A375 (cell line): ENCODE measurements around the gene ITGAL. TPM values are rescaled to one million over a fixed set of nuclear protein-coding genes. Genes with fewer than 3 reads are reported as not detected.

Experiments
- small RNA-seq: library from RNA; depleted of rRNA; stranded (forward); fragments of <200 nt; gene quantifications from one replicate; pipeline ENCODE3, GENCODE V24; 2014
- total RNA-seq: library from RNA; depleted of rRNA; stranded (reverse); fragments of >200 nt; shearing (Covaris generic); gene quantifications from 2 replicates; pipeline ENCODE4 v1.2.3, GENCODE V29; 2014; rRNA removed

Gene ITGAL
- total RNA-seq: not detected in 2 replicates

GRCh38 chr16:30472328-30472942 is at the start of gene ITGAL:
TSS of gene ITGAL (plus strand) at chr16:30472742. CDS start at chr16:30472838, 96 bp downstream.

DNA sequence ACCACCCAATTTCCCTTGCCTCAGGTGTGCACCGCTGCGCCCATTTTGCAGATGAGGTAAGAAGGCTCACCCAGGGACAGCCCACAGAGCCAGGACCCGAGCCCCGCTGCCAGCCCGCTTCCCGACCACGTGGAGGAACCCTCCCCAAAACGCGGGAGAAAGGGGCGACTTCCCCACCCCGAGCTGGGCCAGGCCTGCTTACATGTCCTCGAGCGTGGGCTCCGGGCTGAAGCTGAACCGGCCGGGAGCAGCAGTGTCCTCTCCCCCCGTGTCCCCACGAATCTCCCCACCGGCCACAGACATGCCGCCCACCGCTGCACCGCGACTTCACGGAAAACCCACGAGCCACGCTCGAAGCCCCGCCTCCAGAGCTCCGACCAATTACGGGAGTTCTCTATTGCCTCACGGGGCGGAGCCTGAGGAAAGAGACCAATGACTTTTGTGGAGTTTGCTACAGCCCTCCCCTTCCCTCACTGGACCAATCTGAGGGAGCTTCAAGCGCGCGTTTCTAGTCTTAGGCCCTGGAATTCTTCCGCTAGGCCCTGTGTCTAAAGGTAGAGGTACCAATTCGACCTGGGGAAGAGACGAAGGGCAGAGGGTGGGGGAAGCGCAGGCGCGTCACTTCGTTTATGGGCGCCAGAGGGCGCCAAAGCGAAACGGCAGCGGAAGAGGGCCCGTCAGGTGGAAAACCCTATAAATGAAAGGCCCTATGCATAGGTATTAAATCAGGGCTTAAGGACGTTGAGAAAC is 42.7 kb upstream of the ITGAL start, which contains the start of gene DCTPP1:
TSS of gene DCTPP1 (minus strand) at position 353 of the 750 bp plus-strand sequence. CDS start at position 303, 50 bp downstream.

DNA sequence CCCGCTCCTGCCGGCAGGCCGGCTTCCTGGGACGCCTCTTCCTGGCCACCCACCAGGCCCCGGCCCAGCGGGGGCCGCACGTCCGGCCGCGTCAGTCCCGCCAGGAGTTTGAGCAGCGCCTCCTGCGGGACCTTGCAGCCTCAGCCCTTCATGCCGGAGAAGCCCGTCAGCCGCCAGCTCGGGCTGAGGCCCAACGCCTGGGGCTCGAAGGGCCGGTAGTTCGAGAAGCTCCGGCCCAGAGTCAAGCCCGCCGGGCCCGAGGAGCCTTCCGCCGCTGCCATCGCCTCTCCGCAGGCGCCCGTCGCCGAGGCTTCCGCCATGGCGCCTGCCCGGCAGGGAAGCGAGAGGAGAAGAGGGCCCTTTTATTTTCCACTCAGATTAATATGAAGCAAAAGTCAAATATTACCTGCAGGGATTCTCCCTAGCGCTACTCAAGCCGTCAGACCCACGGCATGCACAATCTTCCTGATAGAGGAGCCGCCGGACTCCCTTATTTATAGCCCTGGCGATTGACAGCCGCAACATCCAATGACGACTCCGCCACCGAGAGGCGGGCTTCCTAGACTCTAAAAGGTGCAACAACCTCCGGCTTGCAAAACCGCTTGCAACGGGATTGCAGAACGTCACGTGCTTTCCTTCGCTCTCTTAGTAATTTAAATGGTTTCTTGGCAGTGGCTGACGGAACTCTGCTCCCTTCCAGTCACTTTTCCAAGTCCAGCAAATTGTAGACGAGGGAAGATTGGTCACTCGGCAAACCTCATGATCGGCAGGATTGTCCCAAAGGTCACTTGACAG is 26.9 kb upstream of the ITGAL start, which contains the start of gene SEPHS2:
TSS of gene SEPHS2 (minus strand) at position 467 of the 795 bp plus-strand sequence. CDS start at position 320, 147 bp downstream.

GRCh38 chr16:30526137-30526822 is 53.7 kb downstream of the ITGAL start, which contains the start of gene ZNF768:
TSS of gene ZNF768 (minus strand) at chr16:30526566. CDS start at chr16:30526413, 153 bp downstream.

DNA sequence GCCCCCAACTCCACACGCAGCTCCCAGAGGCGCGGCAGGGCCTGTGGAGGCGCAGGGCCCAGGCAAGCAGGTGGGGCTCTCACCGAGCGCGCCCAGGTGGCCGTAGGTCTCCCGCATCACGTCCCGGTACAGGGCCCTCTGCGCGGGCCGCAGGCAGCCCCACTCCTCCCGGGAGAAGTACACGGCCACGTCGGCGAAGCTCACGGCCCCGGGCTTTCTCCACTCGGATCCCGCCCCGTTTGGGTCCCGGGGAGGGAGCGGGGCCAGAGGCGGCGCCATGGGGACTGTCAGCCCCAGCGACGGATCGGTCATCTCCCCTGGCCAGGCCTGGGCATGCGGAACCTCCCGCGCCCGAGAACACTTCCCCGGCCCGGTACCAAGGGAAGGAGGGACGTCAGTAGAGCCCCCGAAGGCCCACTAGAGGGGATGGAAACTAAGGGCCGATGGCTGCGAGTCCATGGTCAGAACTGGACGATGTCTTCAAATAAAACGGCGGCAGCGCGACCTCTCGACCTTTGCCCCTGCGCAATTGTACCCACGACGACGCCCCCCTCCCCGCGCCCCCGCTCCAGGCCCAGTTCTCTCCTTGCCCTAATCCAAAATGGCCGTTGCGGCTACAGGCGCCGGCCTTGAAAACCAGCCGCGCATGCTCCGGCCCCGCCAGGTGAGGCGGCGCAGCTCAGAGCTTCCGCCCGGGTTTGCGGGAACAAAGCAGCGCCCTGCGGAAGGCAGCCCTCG is 62.0 kb downstream of the ITGAL start, which contains the start of gene ZNF747:
TSS of gene ZNF747 (minus strand) at position 491 of the 738 bp plus-strand sequence. CDS start at position 312, 179 bp downstream.

GRCh38 chr16:30557957-30558788 is 85.6 kb downstream of the ITGAL start, which contains the start of gene ZNF764:
TSS of gene ZNF764 (minus strand) at chr16:30558374. CDS start at chr16:30558182, 192 bp downstream.

GRCh38 chr16:30571445-30572322 is 99.1 kb downstream of the ITGAL start, which contains the start of gene ZNF688:
TSS of gene ZNF688 (minus strand) at chr16:30571714. CDS start at chr16:30571629, 85 bp downstream.

Small RNAs within 50 kb of the gene (small RNA-seq; reads per million reads assigned to genes)
- gene MIR4518: not detected
- gene RF00019: not detected
- not detected for gene RNU7-61P

Other genes with a start within 250 kb of the ITGAL start
- 2.6 and 2.9 TPM in 2 replicates for gene NPIPB13, start 224.3 kb upstream of the ITGAL start, total RNA-seq
- gene CD2BP2, start 117.4 kb upstream of the ITGAL start, total RNA-seq: 97.2 and 106 TPM in 2 replicates
- 25.2 and 27.1 TPM in 2 replicates for gene TBC1D10B, start 102.2 kb upstream of the ITGAL start, total RNA-seq
- not detected in 2 replicates for gene MYL11, start 97.9 kb upstream of the ITGAL start, total RNA-seq
- gene SEPTIN1, start 90.2 kb upstream of the ITGAL start, total RNA-seq: 0.60 TPM in 1 of 2 replicates, not detected in the other
- 11.2 and 12.2 TPM in 2 replicates for gene ZNF48, start 77.3 kb upstream of the ITGAL start, total RNA-seq
- gene ZNF771, start 65.1 kb upstream of the ITGAL start, total RNA-seq: 7.2 and 9.6 TPM in 2 replicates
- gene DCTPP1, start 42.7 kb upstream of the ITGAL start, total RNA-seq: 36.7 and 40.4 TPM in 2 replicates
- gene SEPHS2, start 26.9 kb upstream of the ITGAL start, total RNA-seq: 15.3 and 20.9 TPM in 2 replicates
- 42.1 and 44.2 TPM in 2 replicates for gene ZNF768, start 53.8 kb downstream of the ITGAL start, total RNA-seq
- 0.23 and 0.82 TPM in 2 replicates for gene ZNF747, start 62.1 kb downstream of the ITGAL start, total RNA-seq
- 10.9 and 14.7 TPM in 2 replicates for gene ZNF764, start 85.6 kb downstream of the ITGAL start, total RNA-seq
- gene ZNF688, start 99.0 kb downstream of the ITGAL start, total RNA-seq: 12.4 and 17.1 TPM in 2 replicates
- gene ZNF785, start 113.0 kb downstream of the ITGAL start, total RNA-seq: not detected in 2 replicates
- gene ZNF689, start 137.6 kb downstream of the ITGAL start, total RNA-seq: 8.7 and 11.5 TPM in 2 replicates
- gene PRR14, start 178.2 kb downstream of the ITGAL start, total RNA-seq: 9.6 and 17.8 TPM in 2 replicates
- 24.3 and 26.5 TPM in 2 replicates for gene FBRS, start 185.7 kb downstream of the ITGAL start, total RNA-seq
- gene SRCAP, start 226.4 kb downstream of the ITGAL start, total RNA-seq: 33.7 and 36.1 TPM in 2 replicates